GM12891 (cell line): ENCODE measurements around the gene MAN2C1.
"Not testable (repeated sequence)": the region's sequence is repeated elsewhere in the genome, so short reads cannot be mapped to it uniquely, and the experiment has no call there.

ENCODE experiments used
- DNase-seq: peaks from one replicate; pipeline ENCODE4 v3.0.0; 2011; ENCODE audit warnings: low spot score; ENCODE audit not compliant: insufficient read length
- FAIRE-seq: peaks from 2 replicates; lab custom pipeline; 2011; peaks lifted over from hg19 to GRCh38; lab: Jason Lieb, UNC
- PAX5 ChIP-seq: IDR thresholded peaks from 2 replicates; pipeline ENCODE4 v1.6.1; 2011; ENCODE audit warnings: low read length, moderate library complexity, mild to moderate bottlenecking; ENCODE audit not compliant: insufficient read depth, severe bottlenecking
- POLR2A ChIP-seq: IDR thresholded peaks from 2 replicates; pipeline ENCODE4 v1.6.1; 2011; ENCODE audit warnings: low read depth, low read length, control low read depth
- POLR2AphosphoS5 ChIP-seq: IDR thresholded peaks from 2 replicates; pipeline ENCODE4 v1.6.1; 2011; ENCODE audit warnings: low read depth, low read length, control low read depth
- POU2F2 ChIP-seq: IDR thresholded peaks from 2 replicates; pipeline ENCODE4 v1.6.1; 2011; ENCODE audit warnings: low read depth, mild to moderate bottlenecking, control low read depth, low read length, moderate library complexity
- SPI1 ChIP-seq: IDR thresholded peaks from 2 replicates; pipeline ENCODE4 v1.6.1; 2011; ENCODE audit warnings: low read depth, low read length, control low read depth
- TAF1 ChIP-seq: IDR thresholded peaks from 2 replicates; pipeline ENCODE4 v1.6.1; 2011; ENCODE audit warnings: low read depth, low read length, control low read depth

MAN2C1 gene

GRCh38 chr15:75356006-75356405 is 12.4 kb downstream of the MAN2C1 start:
- TF ChIP-seq POLR2AphosphoS5 (no peak), POLR2A (no peak), TAF1 (no peak), POU2F2 (no peak), PAX5 (no peak), SPI1 (no peak)
- FAIRE-seq (no peak), DNase-seq (peak; percentile 17)

GRCh38 chr15:75355369-75355768 is 13.0 kb downstream of the MAN2C1 start:
- FAIRE-seq (no peak), DNase-seq (no peak)
- no peak for TF ChIP-seq SPI1
- TF ChIP-seq POLR2A, result no peak
- TF ChIP-seq PAX5, result no peak
- TF ChIP-seq POLR2AphosphoS5, result no peak

- DNase-seq, result no peak
- TF ChIP-seq POLR2AphosphoS5 (no peak), TAF1 (no peak), POU2F2 (no peak), SPI1 (no peak), PAX5 (no peak), POLR2A (no peak)
- no peak for FAIRE-seq
Observed at GRCh38 chr15:75354454-75354853, 14.0 kb downstream of the MAN2C1 start.

- FAIRE-seq (no peak), DNase-seq (no peak)
- TF ChIP-seq SPI1, result no peak
- no peak for TF ChIP-seq POLR2A
- no peak for TF ChIP-seq POU2F2
- no peak for TF ChIP-seq PAX5
- no peak for TF ChIP-seq TAF1
- 0 out of 2 replicates have a peak, but pooled peaks have one; percentile 35 for TF ChIP-seq POLR2AphosphoS5
Observed at GRCh38 chr15:75353604-75354003, 14.8 kb downstream of the MAN2C1 start.

GRCh38 chr15:75352186-75353080 is 16.0 kb downstream of the MAN2C1 start:
- FAIRE-seq (no peak), DNase-seq (no peak)
- TF ChIP-seq POLR2A, result no peak
- no peak for TF ChIP-seq TAF1
- no peak for TF ChIP-seq SPI1
- no peak for TF ChIP-seq PAX5
- TF ChIP-seq POU2F2, result no peak
- TF ChIP-seq POLR2AphosphoS5, result no peak

- TF ChIP-seq POLR2AphosphoS5 (no peak), SPI1 (no peak), POU2F2 (no peak), POLR2A (no peak), TAF1 (no peak), PAX5 (no peak)
- FAIRE-seq, result peak; percentile 51
- DNase-seq, result no peak
Observed at GRCh38 chr15:75350601-75351361, 17.6 kb downstream of the MAN2C1 start.

GRCh38 chr15:75349851-75350588 is 18.4 kb downstream of the MAN2C1 start:
- DNase-seq (peak; percentile 68), FAIRE-seq (peak; percentile 99)
- TF ChIP-seq SPI1 (peak; percentile 77), POLR2A (no peak), PAX5 (peak; percentile 10), TAF1 (no peak), POLR2AphosphoS5 (no peak; the same call in none of the 2 replicates), POU2F2 (peak; percentile 90)

- peak; percentile 31 for FAIRE-seq
Observed at GRCh38 chr15:75349351-75349669, 19.1 kb downstream of the MAN2C1 start.

More at GRCh38 chr15:75349351-75349669, 19.1 kb downstream of the MAN2C1 start:
- DNase-seq, result not testable (repeated sequence)
